Activated CD8-positive, alpha-beta memory T cell treated with anti-CD3 and anti-CD28 coated beads, Interleukin-2, amount 50 U/mL, for 24 hours (primary cell): ENCODE results near the gene UPB1.

Experiments
- DNase-seq: peaks from one replicate; pipeline ENCODE4 v3.0.0-alpha.2; 2020; ENCODE audit errors: extremely low read depth

The UPB1 gene

GRCh38 chr22:24564376-24565058, 69.4 kb downstream of the UPB1 start:
- no peak for DNase-seq

- no peak for DNase-seq
Observed at GRCh38 chr22:24565077-24565476, 69.9 kb downstream of the UPB1 start.

GRCh38 chr22:24566899-24567511, 71.9 kb downstream of the UPB1 start:
- DNase-seq = no peak

GRCh38 chr22:24567668-24568067, 72.5 kb downstream of the UPB1 start:
- DNase-seq = no peak

- no peak for DNase-seq
Observed at GRCh38 chr22:24571266-24571665, 76.1 kb downstream of the UPB1 start.

- DNase-seq = no peak
Observed at GRCh38 chr22:24576778-24577177, 81.6 kb downstream of the UPB1 start.
